ENCODE data around the gene KIF25. TPM values are rescaled to one million over a fixed set of nuclear protein-coding genes. Genes with fewer than 3 reads are reported as not detected.

KIF25 gene
- total RNA-seq, 1 experiment from 2014 or later: 0.59 TPM

DNA sequence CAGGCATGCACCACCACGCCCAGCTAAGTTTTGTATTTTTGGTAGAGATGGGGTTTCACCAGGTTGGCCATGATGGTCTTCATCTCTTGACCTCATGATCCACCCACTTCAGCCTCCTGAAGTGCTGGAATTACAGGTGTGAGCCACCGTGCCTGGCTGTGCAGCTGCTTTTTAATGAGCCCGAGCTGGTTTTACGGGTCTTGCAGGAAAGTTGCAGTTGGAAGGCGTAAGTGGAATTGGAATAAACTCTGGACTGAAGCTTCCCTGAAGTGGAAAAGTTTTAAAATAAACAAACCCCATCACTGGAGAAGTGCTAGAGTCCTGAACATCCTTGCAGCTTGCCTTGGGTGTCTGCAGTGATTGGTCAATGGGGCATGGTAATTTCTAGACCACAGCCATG lies 40.4 kb downstream of the KIF25 start:
- H3K27me3 Mint-ChIP-seq (ENCODE audit: low read depth): peaks cover 32% of the 10 kb centered on the region
- H4K20me1 ChIP-seq (ENCODE audit: control insufficient read depth, insufficient read depth, insufficient read length): no peaks in the 10 kb centered on the region

More for the DNA sequence above, 40.4 kb downstream of the KIF25 start:
- Histone ChIP-seq H3K4ac (ENCODE audit: low read depth, low read length) (no peak overlapping the region), H3K23ac (ENCODE audit: insufficient read length, low read depth, low read length) (no peak overlapping the region), H3K79me2 (ENCODE audit: insufficient read depth, low read length) (no peaks in the 10 kb centered on the region), H2BK5ac (ENCODE audit: insufficient read length, low read length) (no peak overlapping the region), H3K23me2 (ENCODE audit: insufficient read length, low read depth, low read length, poor library complexity, severe bottlenecking) (peaks cover 6% of the 10 kb centered on the region), H2AFZ (ENCODE audit: low read length) (no peak overlapping the region), H3K4me1 (ENCODE audit: insufficient read depth, low read length) (no peaks in the 10 kb centered on the region; the same call in 1 of the 2 replicates), H4K5ac (ENCODE audit: insufficient read length, low read depth, low read length) (no peak overlapping the region), H2BK15ac (ENCODE audit: low read depth, low read length) (no peak overlapping the region), H3K56ac (ENCODE audit: insufficient read length, low read depth, low read length) (no peak overlapping the region), H2AK5ac (ENCODE audit: insufficient read length, low read length) (no peak overlapping the region), H3K18ac (ENCODE audit: insufficient read length, low read depth, low read length) (no peak overlapping the region), H3K14ac (ENCODE audit: insufficient read depth, low read length) (no peak overlapping the region), H3K27ac (ENCODE audit: insufficient read length, low read depth, low read length) (no peak overlapping the region), H3K27me3 (ENCODE audit: insufficient read depth, low read length) (no peaks in the 10 kb centered on the region), H3K4me2 (ENCODE audit: insufficient read depth, insufficient read length, low read length) (no peak overlapping the region), H4K91ac (ENCODE audit: insufficient read length, low read depth, low read length) (no peak overlapping the region), H2BK12ac (ENCODE audit: insufficient read length, low read depth, low read length) (no peak overlapping the region), H4K8ac (replicated peaks; ENCODE audit: insufficient read length, low read depth, low read length) (no peak overlapping the region), H3K9me3 (ENCODE audit: control insufficient read depth, low read depth, low read length) (peaks cover 32% of the 10 kb centered on the region), H3T11ph (ENCODE audit: low read length) (no peak overlapping the region), H3K79me1 (ENCODE audit: insufficient read depth, low read depth, low read length, poor library complexity, severe bottlenecking) (no peaks in the 10 kb centered on the region), H2BK120ac (ENCODE audit: low read depth, low read length, poor library complexity, severe bottlenecking) (no peak overlapping the region), H2BK20ac (ENCODE audit: low read depth, low read length, poor library complexity, severe bottlenecking) (no peak overlapping the region), H3K9ac (ENCODE audit: extremely low read depth, insufficient read length, low read length) (no peak overlapping the region)
- H3K36me3 Mint-ChIP-seq (ENCODE audit: insufficient read depth in 1 of 3, low read depth in 3 of 3): peaks cover 18 to 48% (median 31%) of the 10 kb centered on the region in 3 experiments
- H3K4me3 Mint-ChIP-seq: no peak overlapping the region
- WGBS (ENCODE audit: extremely low coverage, insufficient read length, low lambda C conversion rate): no CpG with 5 or more reads among the region's 5 CpGs
- H3K4me1 Mint-ChIP-seq: peaks cover 25 to 26% of the 10 kb centered on the region in 2 experiments
- TF ChIP-seq, protein P1, sequence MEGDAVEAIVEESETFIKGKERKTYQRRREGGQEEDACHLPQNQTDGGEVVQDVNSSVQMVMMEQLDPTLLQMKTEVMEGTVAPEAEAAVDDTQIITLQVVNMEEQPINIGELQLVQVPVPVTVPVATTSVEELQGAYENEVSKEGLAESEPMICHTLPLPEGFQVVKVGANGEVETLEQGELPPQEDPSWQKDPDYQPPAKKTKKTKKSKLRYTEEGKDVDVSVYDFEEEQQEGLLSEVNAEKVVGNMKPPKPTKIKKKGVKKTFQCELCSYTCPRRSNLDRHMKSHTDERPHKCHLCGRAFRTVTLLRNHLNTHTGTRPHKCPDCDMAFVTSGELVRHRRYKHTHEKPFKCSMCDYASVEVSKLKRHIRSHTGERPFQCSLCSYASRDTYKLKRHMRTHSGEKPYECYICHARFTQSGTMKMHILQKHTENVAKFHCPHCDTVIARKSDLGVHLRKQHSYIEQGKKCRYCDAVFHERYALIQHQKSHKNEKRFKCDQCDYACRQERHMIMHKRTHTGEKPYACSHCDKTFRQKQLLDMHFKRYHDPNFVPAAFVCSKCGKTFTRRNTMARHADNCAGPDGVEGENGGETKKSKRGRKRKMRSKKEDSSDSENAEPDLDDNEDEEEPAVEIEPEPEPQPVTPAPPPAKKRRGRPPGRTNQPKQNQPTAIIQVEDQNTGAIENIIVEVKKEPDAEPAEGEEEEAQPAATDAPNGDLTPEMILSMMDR (conservative IDR thresholded peaks at IDR 0.05): no peak
- H3K9me3 Mint-ChIP-seq: peaks cover 52 to 62% of the 10 kb centered on the region in 2 experiments
- no peak overlapping the region for H3K27ac Mint-ChIP-seq
- no peak for DNase-seq

All from H9 (cell line).